Activated naive CD8-positive, alpha-beta T cell treated with anti-CD3 and anti-CD28 coated beads, Interleukin-2, amount 50 U/mL, for 16 hours (primary cell): ENCODE results near the gene PRR20C.
"Not testable (repeated sequence)": the region's sequence is repeated elsewhere in the genome, so short reads cannot be mapped to it uniquely, and the experiment has no call there.

Experiments used
- DNase-seq: peaks from one replicate; pipeline ENCODE4 v3.0.0-alpha.2; 2020; ENCODE audit warnings: low read depth, low spot score

Gene PRR20C

DNA sequence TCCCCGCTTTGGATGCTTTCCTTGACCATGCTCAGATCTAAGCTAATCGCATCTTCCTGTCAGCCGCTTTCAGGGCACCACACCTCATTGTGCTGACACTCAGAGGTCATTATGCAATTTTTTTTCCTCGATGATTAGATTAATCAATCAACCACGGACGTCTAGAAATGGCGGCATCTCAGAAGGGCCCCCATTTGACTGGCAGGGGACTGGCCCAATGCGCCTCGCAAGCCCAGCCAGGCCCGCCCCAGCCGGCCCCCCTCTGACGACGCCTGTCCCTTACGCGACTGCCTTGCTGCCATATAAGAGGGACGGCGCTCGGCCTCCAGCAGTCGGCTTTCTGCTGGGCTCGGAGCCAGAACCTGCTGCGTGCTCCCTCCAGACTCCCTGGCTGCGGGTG, at the start of gene PRR20C:
PRR20C (plus strand) TSS at position 301 of the 400 bp plus-strand sequence. CDS start 387 bp downstream, outside the sequence.
- DNase-seq = not testable (repeated sequence)

DNA sequence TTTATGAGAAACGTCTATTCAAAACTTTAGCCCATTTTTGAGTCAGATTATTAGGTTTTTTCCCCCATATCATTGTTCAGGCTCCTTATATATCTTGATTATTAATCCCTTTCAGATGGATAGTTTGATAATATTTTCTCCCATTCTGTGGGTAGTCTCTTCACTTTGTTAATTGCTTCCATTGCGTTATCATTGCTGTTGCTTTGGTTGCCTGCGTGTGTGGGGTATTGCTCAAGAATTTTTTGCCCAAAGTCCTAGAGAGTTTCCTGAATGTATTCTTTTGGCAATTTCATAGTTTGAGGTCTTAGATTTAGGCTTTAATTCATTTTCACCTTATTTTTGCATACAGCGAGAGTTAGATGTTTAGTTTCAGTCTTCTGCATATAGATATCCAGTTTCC, 38.9 kb upstream of the PRR20C start:
- no peak for DNase-seq

DNA sequence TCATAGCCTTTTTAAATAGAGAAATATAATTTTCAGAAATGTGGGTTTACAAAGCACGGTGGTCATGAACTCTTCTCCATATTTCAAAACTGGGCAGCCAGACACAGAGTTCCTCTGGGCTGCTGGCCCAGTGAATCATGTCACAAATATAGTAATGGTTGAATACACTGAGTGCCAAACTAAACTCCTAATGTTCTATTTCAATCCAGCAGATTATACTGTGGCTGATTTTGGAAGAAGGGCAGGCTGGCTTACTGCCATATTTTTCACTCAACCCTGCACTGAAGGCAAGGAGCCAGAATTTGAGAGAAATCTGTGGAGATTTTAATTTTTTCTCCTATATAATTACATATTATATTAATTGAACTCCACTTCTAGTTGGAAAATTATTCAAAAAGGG, 30.2 kb upstream of the PRR20C start:
- DNase-seq = no peak

DNA sequence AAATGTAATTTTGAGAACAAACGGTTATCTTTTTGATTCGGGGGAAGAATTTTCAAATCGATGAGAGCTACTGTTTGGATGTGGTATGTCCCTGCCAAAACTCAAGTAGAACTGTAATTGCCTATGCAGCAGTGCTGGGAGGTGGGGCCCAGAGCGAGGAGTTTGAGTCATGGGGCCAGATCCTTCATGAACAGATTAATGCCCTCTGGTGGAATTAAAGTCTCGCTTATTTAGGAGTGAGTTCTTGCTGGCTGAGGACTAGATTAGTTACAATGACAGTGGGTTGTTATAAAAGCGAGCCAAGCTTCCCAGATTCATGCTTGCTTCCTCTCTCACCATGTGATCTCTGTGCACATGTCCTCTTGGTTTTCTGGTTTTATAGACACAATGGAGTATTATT, 25.0 kb upstream of the PRR20C start:
- no peak for DNase-seq

GRCh38 chr13:57136093-57136492, 17.8 kb upstream of the PRR20C start:
- no peak for DNase-seq

DNA sequence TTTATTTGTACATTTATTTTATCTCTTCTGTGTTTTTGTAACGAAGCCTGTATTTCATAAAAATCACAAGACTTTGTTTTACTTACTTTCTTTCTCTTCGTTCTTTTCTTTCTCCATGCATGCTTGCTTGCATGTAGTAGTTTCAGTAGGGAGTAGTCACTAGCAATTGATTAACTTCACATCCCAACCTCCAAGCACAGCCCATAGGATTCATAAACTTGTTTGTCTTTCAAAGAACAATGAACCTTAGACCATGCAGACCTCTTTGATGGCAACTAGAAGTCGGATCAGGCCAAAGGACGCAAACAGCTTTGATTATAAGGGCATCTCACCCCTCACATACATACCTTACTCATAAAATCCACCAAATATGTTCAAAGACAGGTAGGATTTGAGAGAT, 16.3 kb upstream of the PRR20C start:
- DNase-seq = no peak

DNA sequence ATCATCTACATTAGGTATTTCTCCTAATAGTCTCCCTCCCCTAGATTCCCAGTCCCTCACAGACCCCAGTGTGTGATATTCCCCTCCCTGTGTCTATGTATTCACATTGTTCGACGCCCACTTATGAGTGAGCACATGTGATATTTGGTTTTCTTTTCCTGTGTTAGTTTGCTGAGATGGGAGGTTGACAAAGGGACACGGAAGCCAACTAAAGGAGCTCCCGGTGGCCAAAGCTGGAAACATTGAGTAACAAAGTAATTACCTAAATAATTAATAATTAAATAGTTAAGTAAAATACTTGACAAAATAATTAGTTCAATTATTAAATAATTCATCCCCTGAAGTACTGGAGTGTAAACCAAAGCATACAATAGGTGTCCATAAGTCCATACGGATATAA, 14.9 kb upstream of the PRR20C start:
- no peak for DNase-seq

DNA sequence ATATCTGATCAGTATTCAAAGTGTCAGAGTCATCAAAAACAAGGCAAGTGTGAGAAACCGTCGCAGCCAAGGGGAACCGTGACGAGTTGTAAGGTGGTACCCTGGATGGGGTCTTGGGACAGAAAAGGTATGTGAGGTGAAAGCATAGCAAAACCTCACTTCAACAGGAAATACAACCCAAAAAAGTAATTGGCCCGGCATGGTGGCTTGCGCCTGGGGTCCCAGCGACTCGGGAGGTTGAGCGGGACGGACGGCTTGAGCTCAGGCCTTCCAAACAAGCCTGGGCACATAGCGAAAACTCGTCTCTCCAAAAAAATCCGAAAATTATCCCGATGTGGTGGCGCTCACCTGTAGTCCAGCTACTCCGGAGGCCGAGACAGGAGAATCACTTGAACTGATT, 14.1 kb upstream of the PRR20C start:
- not testable (repeated sequence) for DNase-seq

- not testable (repeated sequence) for DNase-seq
These were observed 13.5 kb upstream of the PRR20C start, which contains the start of gene PRR20A for GRCh38 chr13:57140235-57140968. Gene PRR20A (plus strand): TSS chr13:57140918. CDS start chr13:57141305, 387 bp downstream.

DNA sequence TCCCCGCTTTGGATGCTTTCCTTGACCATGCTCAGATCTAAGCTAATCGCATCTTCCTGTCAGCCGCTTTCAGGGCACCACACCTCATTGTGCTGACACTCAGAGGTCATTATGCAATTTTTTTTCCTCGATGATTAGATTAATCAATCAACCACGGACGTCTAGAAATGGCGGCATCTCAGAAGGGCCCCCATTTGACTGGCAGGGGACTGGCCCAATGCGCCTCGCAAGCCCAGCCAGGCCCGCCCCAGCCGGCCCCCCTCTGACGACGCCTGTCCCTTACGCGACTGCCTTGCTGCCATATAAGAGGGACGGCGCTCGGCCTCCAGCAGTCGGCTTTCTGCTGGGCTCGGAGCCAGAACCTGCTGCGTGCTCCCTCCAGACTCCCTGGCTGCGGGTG, 6.7 kb upstream of the PRR20C start, which contains the start of gene PRR20B:
PRR20B (plus strand) TSS at position 301 of the 400 bp plus-strand sequence. CDS start 387 bp downstream, outside the sequence.
- not testable (repeated sequence) for DNase-seq

- not testable (repeated sequence) for DNase-seq
These were observed 5.8 kb upstream of the PRR20C start for GRCh38 chr13:57148106-57148505.

DNA sequence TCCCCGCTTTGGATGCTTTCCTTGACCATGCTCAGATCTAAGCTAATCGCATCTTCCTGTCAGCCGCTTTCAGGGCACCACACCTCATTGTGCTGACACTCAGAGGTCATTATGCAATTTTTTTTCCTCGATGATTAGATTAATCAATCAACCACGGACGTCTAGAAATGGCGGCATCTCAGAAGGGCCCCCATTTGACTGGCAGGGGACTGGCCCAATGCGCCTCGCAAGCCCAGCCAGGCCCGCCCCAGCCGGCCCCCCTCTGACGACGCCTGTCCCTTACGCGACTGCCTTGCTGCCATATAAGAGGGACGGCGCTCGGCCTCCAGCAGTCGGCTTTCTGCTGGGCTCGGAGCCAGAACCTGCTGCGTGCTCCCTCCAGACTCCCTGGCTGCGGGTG, 6.5 kb downstream of the PRR20C start, which contains the start of gene PRR20D:
PRR20D (plus strand) TSS at position 301 of the 400 bp plus-strand sequence. CDS start 387 bp downstream, outside the sequence.
- not testable (repeated sequence) for DNase-seq

GRCh38 chr13:57166897-57167296, 13.0 kb downstream of the PRR20C start, which contains the start of gene PRR20E:
Gene PRR20E (plus strand): TSS chr13:57167197. CDS start chr13:57167584, 387 bp downstream.
- not testable (repeated sequence) for DNase-seq

- DNase-seq = no peak
These were observed 37.8 kb downstream of the PRR20C start for GRCh38 chr13:57191667-57192066.
